Colonic mucosa (tissue), 4 donors: ENCODE measurements around the gene VIPR2. TPM values are rescaled to one million over a fixed set of nuclear protein-coding genes. Genes with fewer than 3 reads are reported as not detected.

ENCODE experiments used
- DNase-seq: peaks from one replicate; pipeline ENCODE4 v3.0.0-alpha.2; 2020
- H3K27ac ChIP-seq: fragments of 200-600 bp; one replicate; pipeline ENCODE4 v1.8.0; 2021
- H3K27me3 ChIP-seq: fragments of 200-600 bp; one replicate; pipeline ENCODE4 v1.8.0; 2021
- H3K36me3 ChIP-seq: fragments of 200-600 bp; one replicate; pipeline ENCODE4 v1.8.0; 2021
- H3K4me1 ChIP-seq: fragments of 200-600 bp; one replicate; pipeline ENCODE4 v1.8.0; 2021; ENCODE audit warnings: mild to moderate bottlenecking
- H3K4me3 ChIP-seq: fragments of 200-600 bp; one replicate; pipeline ENCODE4 v1.8.0; 2021
- H3K9ac ChIP-seq, 2 donors: one replicate each; pipeline ENCODE4 v1.7.0; 2013; ENCODE audit warnings: control low read depth in 2 of 2, low read depth in 2 of 2, low read length in 2 of 2
- H3K9me3 ChIP-seq: fragments of 200-600 bp; one replicate; pipeline ENCODE4 v1.8.0; 2021
- CTCF ChIP-seq: fragments of 200-600 bp; IDR thresholded peaks from one replicate; pipeline ENCODE4 v1.8.0; 2022; ENCODE audit warnings: antibody characterized with exemption, mild to moderate bottlenecking
- intact Hi-C: fragments of 100-400 bp; cut with DNase I; formaldehyde crosslinking; loops from one replicate; pipeline ENCODE4 v1.14.1; 2022
- total RNA-seq, 2 donors: library from RNA; stranded (reverse); fragmentation: NEBNext Ultra II Directional in 1 of 2; extraction: Animal tissue kit (Norgen Biotek cat#: 25700) in 1 of 2; gene quantifications; one replicate each; pipeline ENCODE4 v1.2.1, GENCODE V29; 2021
- donor health status: healthy.
- donor health status: DM: no; HTN: no; CAD: no.
- donor health status: DM: no; HTN: no; CAD: no.

The VIPR2 gene
- total RNA-seq, 2 donors from 2014 or later, result 0.37 to 1.3 TPM

- no peak overlapping the region for H3K27ac ChIP-seq
- no peak for DNase-seq
Measured at GRCh38 chr7:159098811-159099655, 45.6 kb downstream of the VIPR2 start.

DNA sequence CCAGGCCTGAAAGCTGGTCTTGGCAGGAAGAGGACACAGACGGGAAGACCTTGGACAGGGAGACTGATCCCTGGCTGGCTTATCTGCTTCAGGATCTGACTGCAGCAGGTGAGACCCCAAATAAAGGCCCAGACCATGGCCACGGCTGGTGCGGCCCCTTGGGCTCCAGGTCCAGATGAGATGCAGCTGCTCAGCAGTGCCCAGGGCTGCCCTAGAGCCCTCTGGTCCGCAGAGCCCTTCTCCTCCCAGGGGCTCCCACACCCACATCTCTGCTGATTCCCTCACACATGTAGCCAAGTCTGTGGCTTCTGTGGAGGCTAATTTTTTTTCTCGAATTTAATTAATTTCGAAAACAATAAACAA lies 46.3 kb downstream of the VIPR2 start:
- no peak overlapping the region for H3K4me3 ChIP-seq
- no peak for DNase-seq
- H3K36me3 ChIP-seq, result no peaks in the 10 kb centered on the region
- no peaks in the 10 kb centered on the region for H3K27me3 ChIP-seq
- no peaks in the 10 kb centered on the region for H3K4me1 ChIP-seq
- H3K9ac ChIP-seq, result peak overlapping the region; percentile 19 to 24
- no peak for TF ChIP-seq CTCF
- intact Hi-C loops, result no loop called here
- no peaks in the 10 kb centered on the region for H3K9me3 ChIP-seq
- no peak overlapping the region for H3K27ac ChIP-seq

More at GRCh38 chr7:159098811-159099655, 45.6 kb downstream of the VIPR2 start:
- intact Hi-C loops, result no loop called here
- no peaks in the 10 kb centered on the region for H3K36me3 ChIP-seq
- peak overlapping the region; percentile 19 to 24 for H3K9ac ChIP-seq
- no peaks in the 10 kb centered on the region for H3K27me3 ChIP-seq
- TF ChIP-seq CTCF, result no peak
- H3K9me3 ChIP-seq, result no peaks in the 10 kb centered on the region
- H3K4me1 ChIP-seq, result no peaks in the 10 kb centered on the region
- no peak overlapping the region for H3K4me3 ChIP-seq

GRCh38 chr7:159097661-159098423 lies 46.8 kb downstream of the VIPR2 start:
- Histone ChIP-seq H3K4me1 (no peaks in the 10 kb centered on the region), H3K9me3 (no peaks in the 10 kb centered on the region), H3K27ac (no peak overlapping the region), H3K36me3 (no peaks in the 10 kb centered on the region), H3K27me3 (no peaks in the 10 kb centered on the region), H3K4me3 (no peak overlapping the region), H3K9ac (no peak overlapping the region)
- intact Hi-C loops, result no loop called here
- no peak for DNase-seq
- no peak for TF ChIP-seq CTCF

- DNase-seq, result no peak
- no peak overlapping the region for H3K4me3 ChIP-seq
- no peaks in the 10 kb centered on the region for H3K27me3 ChIP-seq
- H3K9me3 ChIP-seq, result no peaks in the 10 kb centered on the region
- intact Hi-C loops, result no loop called here
- no peak overlapping the region for H3K9ac ChIP-seq
- H3K4me1 ChIP-seq, result no peaks in the 10 kb centered on the region
- no peak overlapping the region for H3K27ac ChIP-seq
- TF ChIP-seq CTCF, result no peak
- no peaks in the 10 kb centered on the region for H3K36me3 ChIP-seq
Measured at GRCh38 chr7:159096736-159097581, 47.7 kb downstream of the VIPR2 start.

- DNase-seq, result no peak
- intact Hi-C loops, result no loop called here
- Histone ChIP-seq H3K4me1 (no peaks in the 10 kb centered on the region), H3K27ac (no peak overlapping the region), H3K4me3 (no peak overlapping the region), H3K36me3 (no peaks in the 10 kb centered on the region), H3K27me3 (no peaks in the 10 kb centered on the region), H3K9ac (no peak overlapping the region), H3K9me3 (no peaks in the 10 kb centered on the region)
- TF ChIP-seq CTCF, result no peak
Measured at GRCh38 chr7:159095979-159096411, 48.7 kb downstream of the VIPR2 start.
